ENCODE measurements around the gene LARGE1. TPM values are rescaled to one million over a fixed set of nuclear protein-coding genes. Genes with fewer than 3 reads are reported as not detected.

LARGE1 gene
- total and polyA plus RNA-seq, 2 of the 8 experiments (the other 6 are each of a cell fraction or from before 2014, with no cell fraction given) = 43.7 to 83.0 TPM

GRCh38 chr22:33575041-33575440 is 345.2 kb downstream of the LARGE1 start:
- Histone ChIP-seq H2BK20ac (ENCODE audit: low read length) (no peak overlapping the region), H3K56ac (replicated peaks; ENCODE audit: insufficient read length, low read depth, low read length) (no peak overlapping the region), H4K91ac (replicated peaks; ENCODE audit: insufficient read length, low read length) (no peak overlapping the region), H3K4me1 (replicated peaks in 1 of 4; ENCODE audit: control insufficient read depth in 3 of 4, insufficient read depth in 4 of 4, low read length in 3 of 4) (peaks cover 0 to 5% (median 3%) of the 10 kb centered on the region in 4 experiments; a peak in 5 of 7 replicates), H3K18ac (ENCODE audit: extremely low read depth, low read length) (no peak overlapping the region), H2AFZ (ENCODE audit: low read length) (no peak overlapping the region), H2AK5ac (ENCODE audit: low read depth, low read length) (no peak overlapping the region), H2BK12ac (ENCODE audit: low read depth, low read length) (no peak overlapping the region), H3K79me2 (ENCODE audit: control insufficient read depth in 1 of 2, insufficient read depth in 2 of 2, low read length in 2 of 2) (peaks cover 0 to 8% of the 10 kb centered on the region in 2 experiments; a peak in 1 of 4 replicates), H3K4me3 (ENCODE audit: extremely low read depth in 1 of 4, insufficient read depth in 2 of 4, low read depth in 3 of 4, low read length in 4 of 4) (no peak overlapping the region), H3K4me2 (ENCODE audit: insufficient read depth in 1 of 2, low read depth in 2 of 2, low read length in 2 of 2) (no peak overlapping the region), H3K23me2 (ENCODE audit: low read depth, low read length) (no peaks in the 10 kb centered on the region), H2BK5ac (ENCODE audit: low read depth, low read length) (no peak overlapping the region), H3K36me3 (ENCODE audit: control insufficient read depth in 2 of 4, insufficient read depth in 4 of 4, low read length in 3 of 4) (no peaks in the 10 kb centered on the region; a peak in 1 of 8 replicates), H3K9me3 (ENCODE audit: insufficient read depth in 2 of 2, low read depth in 1 of 2, low read length in 1 of 2) (no peaks in the 10 kb centered on the region), H4K20me1 (replicated peaks in 1 of 2; ENCODE audit: control insufficient read depth in 1 of 2, insufficient read depth in 2 of 2, low read length in 2 of 2) (peaks cover 0 to 3% of the 10 kb centered on the region in 2 experiments), H3K14ac (ENCODE audit: insufficient read length) (no peak overlapping the region), H2BK15ac (ENCODE audit: low read length) (no peak overlapping the region), H3K4ac (replicated peaks; ENCODE audit: insufficient read length, low read depth, low read length) (no peak overlapping the region), H3K27ac (ENCODE audit: low read depth, low read length) (no peak overlapping the region), H3K9ac (replicated peaks in 1 of 4; ENCODE audit: extremely low read depth in 1 of 4, low read depth in 3 of 4, low read length in 3 of 4) (no peak overlapping the region), H4K8ac (ENCODE audit: extremely low read depth, insufficient read depth, low read length) (no peak overlapping the region), H4K5ac (ENCODE audit: insufficient read length, low read depth, low read length) (no peak overlapping the region), H3K23ac (ENCODE audit: insufficient read length) (no peak overlapping the region), H3K27me3 (replicated peaks in 1 of 4; ENCODE audit: control insufficient read depth in 3 of 4, extremely low read depth in 1 of 4, insufficient read depth in 3 of 4, low read length in 3 of 4) (no peaks in the 10 kb centered on the region), H2BK120ac (replicated peaks; ENCODE audit: low read depth, low read length) (no peak overlapping the region), H3K79me1 (ENCODE audit: low read depth, low read length) (no peaks in the 10 kb centered on the region)
- CTCF ChIA-PET (ENCODE audit: partially characterized antibody) = interaction anchor here (0.7 to 1.1 kb wide), 3 partner anchors 12 to 152 kb away, joined by 3 to 5 read pairs (median 3); no protein-coding TSS in a partner anchor
- FAIRE-seq = no peak
- WGBS, 2 experiments (ENCODE audit: extremely low coverage in 1 of 2, insufficient coverage in 1 of 2, insufficient read length in 1 of 2, insufficient replicate concordance in 2 of 2, low coverage in 1 of 2, low lambda C conversion rate in 2 of 2, missing lambda C conversion rate in 1 of 2) = 100% methylated on average over 2 of the region's 2 CpGs; no CpG with 5 or more reads in 1 of the 2 experiments
- no peak for TF ChIP-seq SIRT6 (IDR thresholded peaks at IDR 0.05; ENCODE audit: low read length)
- TF ChIP-seq CHD1 (IDR thresholded peaks at IDR 0.05; ENCODE audit: low read depth, low read length) = no peak
- no peak for TF ChIP-seq TAF1 (IDR thresholded peaks at IDR 0.05; ENCODE audit: low read depth, low read length)
- TF ChIP-seq JUN (IDR thresholded peaks at IDR 0.05; ENCODE audit: low read depth, low read length) = no peak
- no peak for TF ChIP-seq NRF1 (IDR thresholded peaks at IDR 0.05; ENCODE audit: low read depth, low read length)
- TF ChIP-seq HDAC2 (IDR thresholded peaks at IDR 0.05; ENCODE audit: borderline replicate concordance in 1 of 2, low read depth in 2 of 2, low read length in 2 of 2) = no peak
- no peak for TF ChIP-seq CTCF (IDR thresholded peaks at IDR 0.05; ENCODE audit: control extremely low read depth in 1 of 3, insufficient read depth in 1 of 3, low read depth in 1 of 3, low read length in 3 of 3)
- TF ChIP-seq CBX5 (IDR thresholded peaks at IDR 0.05; ENCODE audit: low read depth, low read length) = no peak
- POLR2A ChIA-PET (ENCODE audit: partially characterized antibody) = no interaction called here
- no peak for DNase-seq (ENCODE audit: low read depth in 1 of 2, low spot score in 2 of 2)
